Stimulated activated CD4-positive, alpha-beta T cell treated with anti-CD3 and anti-CD28 coated beads, Interleukin-1b, Interleukin-23, amount 100 ng/mL, for 24 hours (primary cell): ENCODE measurements around the gene EXOC3L1.

ENCODE experiments used
- DNase-seq, 4 experiments: peaks; one replicate each; pipeline ENCODE4 v3.0.0-alpha.2; 2020; ENCODE audit warnings: low read depth in 4 of 4, low spot score in 1 of 4

Gene EXOC3L1

GRCh38 chr16:67165121-67166078 lies 24.5 kb downstream of the EXOC3L1 start:
- no peak for DNase-seq

- no peak for DNase-seq
Observed at GRCh38 chr16:67164599-67165061, 25.3 kb downstream of the EXOC3L1 start, which contains the start of gene HSF4. Gene HSF4, plus strand, starts transcription at chr16:67164745. Its CDS starts 67 bp downstream, at chr16:67164812.

DNA sequence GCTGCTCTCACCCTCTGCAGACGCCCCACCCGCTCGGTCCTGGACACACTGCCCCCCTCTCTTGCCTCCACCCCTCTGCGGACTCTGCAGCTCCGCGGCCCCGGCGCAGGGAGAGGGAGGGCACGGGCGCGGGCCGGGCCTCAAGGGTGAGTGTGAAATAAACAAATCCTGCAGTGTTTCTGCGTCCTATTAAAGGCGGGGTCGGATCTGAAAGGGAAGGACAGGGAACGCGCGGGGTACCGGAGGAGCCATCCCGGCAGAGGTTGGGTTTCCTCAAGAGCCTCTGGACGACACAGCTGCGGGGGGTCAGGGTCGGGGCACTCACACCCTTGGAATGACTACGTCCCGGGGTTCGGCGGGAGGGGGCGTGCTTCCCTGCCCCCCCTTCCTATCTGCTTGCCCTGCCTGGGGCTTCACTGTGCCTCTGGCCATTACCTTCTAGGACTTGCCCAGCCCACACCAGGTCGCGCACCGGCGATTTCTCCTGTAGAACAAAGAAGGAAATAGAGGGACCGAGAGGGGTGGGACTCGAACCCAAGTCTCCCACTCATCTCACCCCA lies 25.9 kb downstream of the EXOC3L1 start:
- no peak for DNase-seq

- no peak for DNase-seq
Observed at GRCh38 chr16:67163164-67163998, 26.6 kb downstream of the EXOC3L1 start.

DNA sequence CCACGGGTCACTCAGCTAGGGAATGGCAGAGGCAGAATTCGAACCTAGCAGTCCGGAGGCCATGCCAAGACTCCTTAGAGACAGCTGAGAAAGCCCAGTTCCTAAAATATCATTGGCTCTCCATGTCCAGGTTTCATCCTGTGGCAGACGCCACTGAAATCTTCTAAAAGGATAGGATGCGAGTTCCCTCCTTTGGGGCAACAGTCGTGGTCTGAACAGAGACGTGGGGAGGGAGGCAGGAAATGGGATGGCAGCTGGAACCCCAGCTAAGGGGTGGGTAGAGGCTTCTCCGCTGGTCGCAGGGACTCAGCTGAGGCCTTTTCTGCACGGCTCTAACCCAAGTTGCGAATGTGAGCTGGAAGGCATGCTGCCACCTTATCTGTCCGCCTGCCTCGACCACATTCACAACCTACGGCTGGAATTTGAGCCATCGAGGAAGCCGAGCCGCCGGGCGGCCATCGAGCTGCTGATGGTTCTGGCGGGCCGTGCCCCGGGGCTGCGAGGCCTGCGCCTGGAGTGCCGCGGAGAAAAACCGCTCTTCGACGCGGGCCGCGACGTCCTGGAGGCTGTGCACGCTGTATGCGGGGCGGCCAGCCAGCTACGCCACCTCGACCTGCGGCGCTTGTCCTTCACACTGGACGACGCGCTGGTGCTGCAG lies 27.3 kb downstream of the EXOC3L1 start:
- no peak for DNase-seq

- no peak for DNase-seq
Observed at GRCh38 chr16:67161595-67162058, 28.3 kb downstream of the EXOC3L1 start.

- peak in 1 of 4 experiments; percentile 78 for DNase-seq
Observed at GRCh38 chr16:67158637-67159600, 31.0 kb downstream of the EXOC3L1 start.

GRCh38 chr16:67157892-67158635 lies 31.9 kb downstream of the EXOC3L1 start:
- no peak for DNase-seq

GRCh38 chr16:67157106-67157748 lies 32.7 kb downstream of the EXOC3L1 start:
- DNase-seq, result no peak

- DNase-seq, result no peak
Observed at GRCh38 chr16:67156143-67156844, 33.6 kb downstream of the EXOC3L1 start.

GRCh38 chr16:67155295-67156142 lies 34.4 kb downstream of the EXOC3L1 start:
- DNase-seq, result peak; percentile 61 to 73 (median 65)

GRCh38 chr16:67154578-67155294 lies 35.2 kb downstream of the EXOC3L1 start:
- no peak for DNase-seq

- no peak for DNase-seq
Observed at GRCh38 chr16:67151431-67152097, 38.4 kb downstream of the EXOC3L1 start.

- DNase-seq, result no peak
Observed at GRCh38 chr16:67150833-67151396, 39.0 kb downstream of the EXOC3L1 start, which contains the start of gene B3GNT9. Gene B3GNT9, minus strand, starts transcription at chr16:67150998. Its CDS starts 513 bp downstream, at chr16:67150485.
